ENCODE measurements around the gene SPOCD1. TPM values are rescaled to one million over a fixed set of nuclear protein-coding genes. Genes with fewer than 3 reads are reported as not detected.

The SPOCD1 gene
- total RNA-seq, 1 experiment from 2014 or later = 10.2 TPM

- no TSS peak for BruUV-seq (replicated peaks)
- ChIA-PET CTCF (no interaction called here), POLR2A (ENCODE audit: unreplicated experiment) (no interaction called here)
- Histone ChIP-seq H3K4me3 (no peak overlapping the region), H3K27me3 (ENCODE audit: insufficient read depth, low read depth) (no peaks in the 10 kb centered on the region), H3K27ac (no peak overlapping the region), H2AFZ (no peak overlapping the region), H3F3A (ENCODE audit: insufficient read depth, low read depth) (peaks cover 20% of the 10 kb centered on the region), H3K9me2 (ENCODE audit: insufficient read depth) (no peaks in the 10 kb centered on the region), H3K4me1 (replicated peaks; ENCODE audit: insufficient read depth) (peaks cover 10% of the 10 kb centered on the region; the same call in 1 of the 2 replicates), H3K79me2 (ENCODE audit: low read depth) (no peaks in the 10 kb centered on the region), H3K36me3 (ENCODE audit: low read depth) (no peaks in the 10 kb centered on the region), H4K20me1 (ENCODE audit: insufficient read depth) (no peaks in the 10 kb centered on the region), H3K4me2 (no peak overlapping the region), H3K9me3 (ENCODE audit: insufficient read depth, low read depth) (no peaks in the 10 kb centered on the region)
- intact Hi-C loops (cut with micrococcal nuclease; ENCODE audit: unreplicated experiment) = loop anchor here (10.0 kb wide), 1 partner anchor 602 kb away; no protein-coding TSS in a partner anchor
- no peak for DNase-seq
- no peak for TF ChIP-seq EZH2 (IDR thresholded peaks at IDR 0.05; ENCODE audit: low read depth)
- TF ChIP-seq, protein P1, sequence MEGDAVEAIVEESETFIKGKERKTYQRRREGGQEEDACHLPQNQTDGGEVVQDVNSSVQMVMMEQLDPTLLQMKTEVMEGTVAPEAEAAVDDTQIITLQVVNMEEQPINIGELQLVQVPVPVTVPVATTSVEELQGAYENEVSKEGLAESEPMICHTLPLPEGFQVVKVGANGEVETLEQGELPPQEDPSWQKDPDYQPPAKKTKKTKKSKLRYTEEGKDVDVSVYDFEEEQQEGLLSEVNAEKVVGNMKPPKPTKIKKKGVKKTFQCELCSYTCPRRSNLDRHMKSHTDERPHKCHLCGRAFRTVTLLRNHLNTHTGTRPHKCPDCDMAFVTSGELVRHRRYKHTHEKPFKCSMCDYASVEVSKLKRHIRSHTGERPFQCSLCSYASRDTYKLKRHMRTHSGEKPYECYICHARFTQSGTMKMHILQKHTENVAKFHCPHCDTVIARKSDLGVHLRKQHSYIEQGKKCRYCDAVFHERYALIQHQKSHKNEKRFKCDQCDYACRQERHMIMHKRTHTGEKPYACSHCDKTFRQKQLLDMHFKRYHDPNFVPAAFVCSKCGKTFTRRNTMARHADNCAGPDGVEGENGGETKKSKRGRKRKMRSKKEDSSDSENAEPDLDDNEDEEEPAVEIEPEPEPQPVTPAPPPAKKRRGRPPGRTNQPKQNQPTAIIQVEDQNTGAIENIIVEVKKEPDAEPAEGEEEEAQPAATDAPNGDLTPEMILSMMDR (conservative IDR thresholded peaks at IDR 0.05) = no peak
Measured at GRCh38 chr1:31786366-31787060, 29.3 kb downstream of the SPOCD1 start.

- CTCF ChIA-PET = no interaction called here
Measured at GRCh38 chr1:31785947-31786290, 29.9 kb downstream of the SPOCD1 start.

GRCh38 chr1:31785020-31785946, 30.5 kb downstream of the SPOCD1 start:
- DNase-seq = no peak
- intact Hi-C loops (cut with micrococcal nuclease; ENCODE audit: unreplicated experiment) = loop anchor here (10.0 kb wide), 1 partner anchor 600 kb away; no protein-coding TSS in a partner anchor
- no peaks in the 10 kb centered on the region for H3K9me3 ChIP-seq (ENCODE audit: insufficient read depth, low read depth)
- H3K27ac ChIP-seq = no peak overlapping the region
- H3K79me2 ChIP-seq (ENCODE audit: low read depth) = no peaks in the 10 kb centered on the region
- TF ChIP-seq EZH2 (IDR thresholded peaks at IDR 0.05; ENCODE audit: low read depth) = no peak
- TF ChIP-seq, protein P1 (conservative IDR thresholded peaks at IDR 0.05) = no peak
- ChIA-PET POLR2A (ENCODE audit: unreplicated experiment) (no interaction called here), CTCF (no interaction called here)
- no peaks in the 10 kb centered on the region for H3K36me3 ChIP-seq (ENCODE audit: low read depth)
- H3K9me2 ChIP-seq (ENCODE audit: insufficient read depth) = no peaks in the 10 kb centered on the region
- peaks cover 10% of the 10 kb centered on the region; the same call in 1 of the 2 replicates for H3K4me1 ChIP-seq (replicated peaks; ENCODE audit: insufficient read depth)
- peaks cover 22% of the 10 kb centered on the region for H3F3A ChIP-seq (ENCODE audit: insufficient read depth, low read depth)
- H2AFZ ChIP-seq = no peak overlapping the region
- no peaks in the 10 kb centered on the region for H3K27me3 ChIP-seq (ENCODE audit: insufficient read depth, low read depth)
- H4K20me1 ChIP-seq (ENCODE audit: insufficient read depth) = no peaks in the 10 kb centered on the region
- H3K4me2 ChIP-seq = no peak overlapping the region
- H3K4me3 ChIP-seq = no peak overlapping the region
- BruUV-seq (replicated peaks) = no TSS peak

More at GRCh38 chr1:31785947-31786290, 29.9 kb downstream of the SPOCD1 start:
- H2AFZ ChIP-seq = no peak overlapping the region
- H3K4me2 ChIP-seq = no peak overlapping the region
- no TSS peak for BruUV-seq (replicated peaks)
- TF ChIP-seq, protein P1 (conservative IDR thresholded peaks at IDR 0.05) = no peak
- no peak for TF ChIP-seq EZH2 (IDR thresholded peaks at IDR 0.05; ENCODE audit: low read depth)
- H3K79me2 ChIP-seq (ENCODE audit: low read depth) = no peaks in the 10 kb centered on the region
- H4K20me1 ChIP-seq (ENCODE audit: insufficient read depth) = no peaks in the 10 kb centered on the region
- peaks cover 20% of the 10 kb centered on the region for H3F3A ChIP-seq (ENCODE audit: insufficient read depth, low read depth)
- H3K36me3 ChIP-seq (ENCODE audit: low read depth) = no peaks in the 10 kb centered on the region
- POLR2A ChIA-PET (ENCODE audit: unreplicated experiment) = no interaction called here
- H3K4me1 ChIP-seq (replicated peaks; ENCODE audit: insufficient read depth) = peaks cover 10% of the 10 kb centered on the region; the same call in 1 of the 2 replicates
- no peak overlapping the region for H3K27ac ChIP-seq
- intact Hi-C loops (cut with micrococcal nuclease; ENCODE audit: unreplicated experiment) = loop anchor here (10.0 kb wide), 1 partner anchor 601 kb away; no protein-coding TSS in a partner anchor
- no peak overlapping the region for H3K4me3 ChIP-seq
- no peak for DNase-seq
- H3K27me3 ChIP-seq (ENCODE audit: insufficient read depth, low read depth) = no peaks in the 10 kb centered on the region
- no peaks in the 10 kb centered on the region for H3K9me3 ChIP-seq (ENCODE audit: insufficient read depth, low read depth)
- H3K9me2 ChIP-seq (ENCODE audit: insufficient read depth) = no peaks in the 10 kb centered on the region
